NCI-H2107 (cell line): ENCODE measurements around the gene CHN1.

Experiments
- DNase-seq: peaks from one replicate; lab custom pipeline; 2025; lab: John Stamatoyannopoulos, UW

CHN1 gene

DNA sequence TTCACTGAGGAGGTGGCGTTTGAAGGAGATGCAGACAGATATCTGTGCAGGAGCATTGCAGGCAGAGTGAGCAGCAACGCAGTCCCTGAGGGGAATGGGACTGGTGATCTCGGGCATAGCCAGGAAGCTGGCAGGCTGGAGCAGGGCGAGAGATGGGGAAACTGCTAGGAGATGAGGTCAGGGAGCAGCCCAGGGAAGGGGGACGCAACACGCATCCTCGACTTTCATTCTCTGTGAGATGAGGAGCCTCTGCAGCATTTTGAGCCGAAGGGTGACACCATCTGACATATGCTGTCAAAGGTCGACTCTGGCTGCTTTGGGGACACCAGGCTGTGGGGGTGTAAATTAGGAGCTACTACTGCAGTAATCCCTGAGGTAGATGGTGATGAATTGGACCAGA, 236.6 kb downstream of the CHN1 start:
- no peak for DNase-seq

DNA sequence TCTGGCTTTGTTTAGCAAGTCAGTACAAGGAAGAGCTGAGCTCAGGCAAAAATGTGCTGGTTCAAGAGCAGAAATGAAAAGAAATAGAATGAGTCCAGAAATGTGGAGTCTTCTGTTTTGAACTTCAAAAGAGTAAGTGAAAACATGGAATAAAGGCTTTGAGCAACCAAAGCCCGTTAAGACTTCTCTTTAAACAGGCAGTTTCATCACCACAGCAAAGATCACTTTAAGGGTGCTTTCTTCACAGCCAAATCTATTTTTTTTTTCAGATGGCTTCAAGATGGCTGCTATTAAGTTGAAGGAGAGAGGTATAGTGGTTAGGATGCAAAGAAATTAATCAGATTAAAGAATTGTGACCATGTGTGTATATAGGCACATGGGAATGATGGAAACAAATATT, 238.9 kb downstream of the CHN1 start:
- DNase-seq, result no peak

DNA sequence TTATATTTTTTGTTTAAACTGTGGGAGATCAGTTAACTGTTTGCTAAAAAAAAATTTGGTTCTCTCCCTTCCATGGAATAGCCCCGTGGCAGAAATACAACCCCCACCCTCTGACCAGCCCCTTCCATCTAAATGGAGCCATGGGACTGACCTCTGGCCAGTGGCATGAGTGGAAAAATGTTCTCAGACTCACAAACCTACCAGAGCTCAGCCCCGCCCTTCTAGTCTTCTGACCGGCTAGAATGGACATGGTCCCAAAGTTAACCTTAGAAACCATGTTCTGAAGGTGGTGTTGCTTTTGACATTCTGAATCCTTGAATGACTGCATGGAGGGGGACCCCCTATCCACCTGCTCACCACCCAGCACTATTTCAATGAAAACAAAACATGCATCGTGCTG, 239.6 kb downstream of the CHN1 start:
- no peak for DNase-seq

DNA sequence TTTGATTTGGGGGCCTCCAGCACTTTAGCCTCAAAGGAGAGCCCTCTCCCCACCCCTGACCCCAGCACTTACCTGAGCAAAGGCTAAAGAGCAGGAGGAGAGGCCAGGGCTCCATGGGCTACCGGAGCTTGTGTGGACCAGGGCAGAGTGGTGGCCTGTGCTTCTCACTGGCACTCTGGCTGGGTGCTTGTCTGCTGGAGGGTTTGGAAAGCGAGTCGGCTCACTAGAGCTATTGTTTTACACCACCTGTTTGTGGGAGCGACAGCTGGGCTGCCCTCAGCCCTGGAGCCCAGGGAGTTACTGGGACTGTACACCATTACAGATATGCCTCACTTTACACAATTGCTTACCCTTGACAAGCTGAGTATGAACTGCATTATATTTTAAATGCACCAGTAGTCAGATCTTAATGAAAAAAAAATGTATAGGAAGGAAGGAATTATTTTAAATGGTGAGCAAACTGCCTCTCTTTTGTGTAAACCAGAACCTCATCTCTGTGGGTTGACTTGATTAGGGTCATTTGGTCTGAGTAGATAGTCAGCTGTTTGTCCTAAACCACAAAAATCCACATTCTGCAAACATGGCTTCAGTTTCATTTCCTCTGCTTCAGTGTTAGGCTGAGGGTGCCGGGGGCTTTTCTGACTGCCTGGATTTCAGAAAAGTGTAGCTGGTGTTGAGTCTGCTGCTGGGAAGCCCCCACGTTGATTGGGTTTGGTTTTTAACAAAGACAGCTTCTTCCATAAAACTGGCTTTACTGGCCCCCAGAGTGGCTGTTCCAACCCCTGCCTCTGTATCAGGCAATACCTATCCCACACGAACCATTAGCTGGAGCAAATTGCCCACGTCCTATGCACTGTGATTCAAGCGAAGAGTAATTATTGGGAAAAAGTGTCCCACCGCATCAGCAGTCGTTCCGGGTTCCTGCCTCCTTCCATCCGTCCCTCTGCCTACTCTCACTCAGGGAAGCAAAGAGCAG, 240.6 kb downstream of the CHN1 start, which contains the start of gene CHRNA1:
Gene CHRNA1, minus strand, starts transcription at position 193 of the 976 bp plus-strand sequence. Its CDS starts 78 bp downstream, at position 115.
- DNase-seq, result peak; percentile 34

DNA sequence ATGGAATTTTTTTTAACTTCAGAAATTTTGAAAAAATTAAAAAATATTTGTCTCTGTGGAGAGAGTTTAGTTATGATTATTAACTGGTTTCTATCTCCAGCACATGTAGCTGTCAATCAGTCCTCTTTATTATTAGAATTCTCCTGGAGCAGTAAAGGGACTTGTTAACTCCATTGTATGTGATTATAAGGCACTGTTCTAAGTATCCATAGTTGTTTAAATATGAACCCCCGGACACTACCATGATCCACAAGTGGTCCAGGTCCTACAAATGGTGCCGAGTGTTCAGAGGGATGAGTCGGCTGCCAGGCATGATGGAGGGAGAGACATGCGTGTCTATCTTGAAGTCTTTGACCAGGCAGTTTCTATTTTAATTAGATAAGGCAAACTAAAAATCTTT, 241.4 kb downstream of the CHN1 start:
- DNase-seq, result no peak

DNA sequence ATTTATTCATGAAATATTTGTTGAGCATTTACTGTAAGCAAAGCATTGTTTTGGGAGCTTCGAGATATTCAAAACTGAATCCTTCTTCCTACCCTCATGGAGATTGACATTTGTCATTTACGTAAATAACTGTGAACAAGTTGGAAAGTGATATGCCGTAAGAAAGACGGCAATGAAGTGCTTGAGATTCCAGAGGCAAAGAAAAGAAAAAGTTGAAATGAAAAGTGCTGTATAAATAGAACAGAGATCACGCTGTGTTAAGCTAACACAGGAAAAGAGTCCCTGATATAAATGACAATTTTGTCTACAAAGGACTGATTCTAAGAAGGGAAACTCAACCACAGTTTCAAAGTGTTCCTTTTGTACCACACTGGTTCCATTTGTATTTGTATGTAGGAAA, 242.7 kb downstream of the CHN1 start:
- DNase-seq, result no peak

DNA sequence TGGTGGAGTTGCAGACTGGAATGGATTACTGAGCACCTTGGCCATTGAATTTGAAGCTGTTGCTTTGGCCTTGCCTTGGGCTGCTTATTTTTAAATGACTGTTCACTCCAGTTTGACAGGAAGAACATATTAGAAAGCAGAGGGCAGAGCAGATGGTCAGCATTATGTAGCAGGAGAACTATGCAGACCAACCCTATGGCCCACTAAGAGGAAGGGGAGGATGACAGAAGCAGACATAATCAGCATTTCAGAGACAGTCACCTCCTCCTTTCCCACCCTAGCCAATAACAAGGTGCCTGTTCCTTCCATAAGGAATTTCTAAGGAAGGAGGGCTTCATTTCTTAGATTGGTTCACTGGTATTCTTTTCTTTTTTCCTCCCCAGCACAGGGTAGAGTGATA, 243.3 kb downstream of the CHN1 start:
- DNase-seq, result no peak

DNA sequence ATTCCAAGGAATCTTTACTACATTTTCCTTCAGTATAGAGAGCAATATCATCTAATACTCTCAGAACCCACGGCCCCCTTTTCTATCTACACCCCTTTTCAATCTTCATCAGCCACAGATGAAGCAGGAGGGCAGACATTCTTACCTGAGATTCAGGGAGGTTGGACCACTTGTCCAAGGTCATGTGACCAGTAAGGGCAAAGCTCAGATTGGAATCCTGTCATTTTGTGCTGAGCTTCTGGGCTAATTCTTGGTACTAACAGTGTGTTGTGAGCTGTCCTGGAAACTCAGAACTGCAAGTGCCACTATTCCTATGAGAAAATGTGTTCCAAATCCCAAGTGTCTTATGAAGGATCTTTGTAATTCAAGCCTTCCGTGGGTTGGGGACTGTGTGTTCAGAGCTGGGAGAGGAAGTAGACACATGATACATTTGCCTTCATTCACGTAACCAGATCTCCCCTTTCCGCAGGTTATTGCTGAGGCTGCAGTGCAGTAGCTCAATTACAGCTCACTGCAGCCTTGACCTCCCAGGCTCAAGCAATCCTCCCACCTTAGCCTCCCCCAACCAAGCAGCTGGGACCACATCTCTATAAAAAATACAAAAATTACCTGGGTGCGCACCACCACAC, 244.2 kb downstream of the CHN1 start:
- DNase-seq, result peak; percentile 24

DNA sequence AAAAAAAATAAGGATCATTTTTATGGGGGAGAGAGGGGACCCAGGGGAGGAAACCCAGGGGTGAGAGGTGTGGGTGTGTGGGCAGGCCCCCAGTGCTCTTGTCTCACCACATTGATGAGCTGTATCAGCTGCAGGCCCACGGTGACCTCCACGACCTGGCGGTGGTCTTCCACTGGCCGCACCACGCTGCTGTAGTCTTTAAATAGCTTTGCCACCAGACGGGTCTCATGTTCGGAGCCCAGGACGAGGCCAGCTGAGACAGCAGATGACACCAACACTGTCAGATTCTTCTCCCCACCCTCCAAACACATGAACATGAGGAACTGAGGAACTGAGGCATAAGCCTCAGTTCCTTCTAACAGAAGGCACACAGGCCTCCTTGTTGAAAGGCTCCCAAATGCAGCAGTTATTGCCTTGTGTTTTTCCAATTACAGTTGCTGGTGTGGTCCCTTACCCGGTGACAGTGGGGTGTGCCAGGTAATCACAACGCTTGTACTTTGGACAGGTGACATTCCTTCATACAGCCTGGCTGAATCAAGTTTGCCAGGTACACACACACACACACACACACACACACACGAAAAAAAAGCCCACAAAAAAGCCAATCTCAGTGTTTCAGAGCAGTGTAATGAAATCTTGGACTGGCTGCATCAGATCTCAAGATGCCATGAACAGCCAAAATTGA, 245.7 kb downstream of the CHN1 start:
- DNase-seq, result no peak

DNA sequence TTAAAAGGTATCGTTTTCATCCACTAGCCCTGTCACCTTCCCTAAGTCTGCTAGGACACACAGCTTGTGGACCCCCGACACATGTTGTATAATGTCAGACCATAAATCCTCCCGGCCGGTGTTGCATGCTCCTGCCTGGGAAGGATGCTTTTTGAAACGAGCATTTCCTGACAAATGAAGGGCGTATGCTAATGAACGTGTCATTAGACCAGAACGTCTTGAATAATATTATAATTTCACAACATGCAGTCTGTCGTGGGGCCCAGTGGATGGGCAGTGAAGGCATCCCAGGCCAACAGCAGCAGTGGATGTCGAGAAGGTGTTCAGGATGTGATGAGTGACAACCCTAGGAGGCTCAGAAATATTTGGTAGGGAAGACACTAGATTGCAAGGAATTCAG, 248.4 kb downstream of the CHN1 start:
- no peak for DNase-seq

DNA sequence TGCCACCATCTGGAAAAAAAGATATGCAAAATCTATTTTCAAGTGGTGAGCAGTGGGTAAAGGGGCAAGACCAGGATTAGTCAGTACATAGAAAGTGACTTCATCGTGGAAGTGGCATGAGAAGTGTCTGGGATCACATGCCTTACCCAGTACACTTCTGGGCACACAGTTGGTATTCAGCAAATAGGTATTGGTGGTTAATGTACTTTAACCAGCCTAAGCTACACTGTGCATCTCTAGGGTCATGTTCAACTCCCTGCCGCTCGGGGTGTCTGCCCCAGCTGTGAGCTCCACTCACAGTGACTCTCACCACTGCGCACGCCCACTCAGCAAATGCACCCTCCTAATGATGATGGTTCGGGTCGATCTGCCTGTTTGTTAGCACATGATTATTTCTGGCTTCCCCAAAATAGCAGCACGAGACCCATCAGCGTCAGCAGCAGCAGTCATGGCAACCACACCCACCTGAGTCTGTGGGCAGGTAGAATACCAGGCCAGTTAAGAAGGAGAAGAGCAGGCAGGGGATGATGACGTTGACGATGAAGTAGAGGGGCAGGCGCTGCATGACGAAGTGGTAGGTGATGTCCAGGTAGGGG, 252.0 kb downstream of the CHN1 start:
- DNase-seq, result no peak

DNA sequence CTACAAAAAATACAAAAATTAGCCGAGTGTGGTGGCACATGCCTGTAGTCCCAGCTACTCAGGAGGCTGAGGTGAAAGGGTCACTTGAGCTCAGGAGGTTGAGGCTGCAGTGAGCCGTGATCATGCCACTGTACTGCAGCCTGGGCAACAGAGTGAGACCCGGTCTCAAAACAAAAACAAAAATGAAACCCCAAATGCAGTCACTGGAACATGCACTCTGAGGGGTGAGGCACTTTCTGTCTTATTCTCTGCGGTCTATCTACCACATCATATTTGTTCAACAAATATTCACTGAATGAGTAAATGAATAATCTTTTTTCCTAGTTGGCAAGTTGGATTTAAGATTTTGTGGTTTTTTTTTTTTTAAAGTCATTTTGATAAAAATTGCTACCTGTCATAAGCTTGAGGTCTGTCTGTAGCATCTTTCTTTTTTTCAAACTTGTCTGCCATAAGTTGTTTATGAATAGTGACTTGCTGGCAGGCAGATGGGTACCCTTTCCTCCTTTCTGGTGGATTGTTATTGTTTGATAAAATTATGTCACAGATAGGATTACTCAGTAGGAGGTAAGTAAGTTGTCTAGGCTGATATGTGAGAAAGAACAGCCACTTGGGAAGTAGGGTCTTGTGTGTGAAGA, 252.7 kb downstream of the CHN1 start:
- no peak for DNase-seq

DNA sequence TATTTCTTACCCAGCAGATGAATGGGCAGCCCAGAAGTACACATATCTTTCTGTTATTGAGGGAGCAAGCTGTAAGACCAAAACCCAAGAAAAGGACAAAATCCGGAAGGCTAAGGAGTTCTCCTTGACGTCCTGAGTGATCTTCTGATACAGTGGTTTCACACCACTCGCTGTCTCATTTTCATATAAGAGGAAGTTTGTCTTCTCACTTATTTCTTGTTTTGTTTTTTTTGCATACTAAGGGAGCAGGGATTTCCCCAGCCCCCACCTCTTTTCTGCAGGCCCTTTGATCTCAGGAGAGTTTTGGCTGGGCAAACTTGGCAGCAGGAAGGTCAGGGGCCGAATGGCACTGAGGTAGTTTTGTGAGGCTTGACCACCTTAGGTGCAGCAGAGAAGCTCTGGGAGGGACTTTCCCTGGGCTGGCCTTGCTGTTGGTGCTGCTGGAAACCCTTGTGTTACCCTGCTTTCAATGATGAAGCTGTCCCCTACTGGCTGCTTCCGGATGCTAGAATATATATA, 254.2 kb downstream of the CHN1 start:
- DNase-seq, result no peak

DNA sequence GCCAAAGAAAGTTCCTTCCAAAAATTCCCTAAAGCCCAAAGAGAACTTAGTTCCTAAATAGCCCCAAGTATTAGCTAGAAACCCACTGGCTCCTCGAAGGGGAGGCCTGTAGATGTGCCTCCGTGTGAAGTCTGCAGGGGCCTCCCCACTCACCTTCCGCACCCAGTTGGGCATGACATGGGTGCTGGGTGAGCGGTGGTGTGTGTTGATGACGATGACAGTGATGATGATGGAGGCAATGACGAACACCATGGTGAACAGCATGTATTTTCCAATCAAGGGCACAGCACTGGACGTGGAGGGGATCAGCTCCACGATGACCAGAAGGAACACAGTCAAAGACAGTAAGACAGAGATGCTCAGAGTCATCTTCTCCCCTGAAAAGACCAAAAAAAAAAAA, 255.4 kb downstream of the CHN1 start:
- no peak for DNase-seq

DNA sequence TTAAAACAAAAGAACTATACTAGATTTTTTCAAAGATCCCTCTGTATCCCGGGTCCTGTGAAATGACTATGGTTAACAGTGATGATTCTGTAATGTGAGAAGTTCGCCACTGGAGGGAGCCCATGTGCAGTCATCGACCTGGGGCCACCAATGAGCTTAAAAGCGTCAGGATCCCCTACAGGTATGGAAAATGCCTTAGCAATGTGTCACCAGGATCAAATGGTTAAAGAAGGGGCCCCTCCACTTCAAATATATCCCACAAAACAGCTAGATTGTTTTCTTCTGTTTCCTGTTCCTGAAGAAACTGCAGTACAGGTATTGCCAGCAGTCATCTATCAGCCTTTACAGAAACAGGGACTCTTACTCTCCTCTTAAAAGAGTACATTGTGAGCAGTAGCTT, 256.2 kb downstream of the CHN1 start:
- DNase-seq, result peak; percentile 44
